HepG2 (cell line): ENCODE measurements around the gene ZNF214. TPM values are rescaled to one million over a fixed set of nuclear protein-coding genes. Genes with fewer than 3 reads are reported as not detected.
A peak's percentile ranks its signal among the peaks of the same experiment; 100 is the strongest.

Experiments used
- ARID3A ChIP-seq: IDR thresholded peaks from 2 replicates; pipeline ENCODE4 v1.6.1; 2012; ENCODE audit warnings: low read depth, low read length, improper control_type of control experiment
- ARNT2 ChIP-seq: sonication (generic); formaldehyde crosslinking; IDR thresholded peaks from 2 replicates; pipeline ENCODE4 v1.8.0; 2022; ENCODE audit warnings: mild to moderate bottlenecking, low read depth, missing genetic modification reagents, moderate library complexity
- BATF2 ChIP-seq: sonication (generic); formaldehyde crosslinking; IDR thresholded peaks from 2 replicates; pipeline ENCODE4 v1.8.0; 2022; ENCODE audit warnings: mild to moderate bottlenecking, missing genetic modification reagents, moderate library complexity
- CSRNP1 ChIP-seq: sonication (generic); formaldehyde crosslinking; IDR thresholded peaks from 2 replicates; pipeline ENCODE4 v1.8.1; 2023; ENCODE audit warnings: mild to moderate bottlenecking, missing genetic modification reagents
- FLYWCH1 ChIP-seq: sonication (generic); formaldehyde crosslinking; IDR thresholded peaks from 2 replicates; pipeline ENCODE4 v1.8.1; 2023; ENCODE audit warnings: mild to moderate bottlenecking, missing genetic modification reagents
- FOXK1 ChIP-seq: sonication (generic); formaldehyde crosslinking; IDR thresholded peaks from 2 replicates; pipeline ENCODE4 v1.4.0; 2020; ENCODE audit warnings: low read depth, missing genetic modification reagents, borderline replicate concordance
- HMG20B ChIP-seq: conservative IDR thresholded peaks from 2 replicates; pipeline ENCODE4 v1.6.1; 2016; ENCODE audit warnings: missing genetic modification reagents, missing compliant biosample characterization
- HNF4A ChIP-seq: sonication (generic); formaldehyde crosslinking; IDR thresholded peaks from 2 replicates; pipeline ENCODE4 v1.4.0; 2020; ENCODE audit warnings: missing genetic modification reagents
- HOXA3 ChIP-seq: sonication (generic); formaldehyde crosslinking; IDR thresholded peaks from 2 replicates; pipeline ENCODE4 v1.5.0; 2020; ENCODE audit warnings: missing genetic modification reagents
- MAF1 ChIP-seq: sonication (generic); formaldehyde crosslinking; IDR thresholded peaks from 2 replicates; pipeline ENCODE4 v1.5.0; 2020; ENCODE audit warnings: missing genetic modification reagents, borderline replicate concordance
- MAX ChIP-seq: IDR thresholded peaks from 2 replicates; pipeline ENCODE4 v1.6.1; 2012; ENCODE audit warnings: inconsistent platforms
- RAD51 ChIP-seq: fragments of 450-650 bp; IDR thresholded peaks from 2 replicates; pipeline ENCODE4 v1.6.1; 2016; ENCODE audit warnings: borderline replicate concordance
- RBM39 ChIP-seq: fragments of 200-400 bp; formaldehyde crosslinking; IDR thresholded peaks from one replicate; pipeline ENCODE4 v1.6.1; 2018; ENCODE audit warnings: antibody characterized with exemption, mild to moderate bottlenecking, low read depth, low read length; ENCODE audit not compliant: poor library complexity, severe bottlenecking
- REPIN1 ChIP-seq: sonication (generic); formaldehyde crosslinking; IDR thresholded peaks from 2 replicates; pipeline ENCODE4 v1.8.0; 2022; ENCODE audit warnings: missing genetic modification reagents, low read depth, mild to moderate bottlenecking, borderline replicate concordance
- RFXANK ChIP-seq: IDR thresholded peaks from 2 replicates; pipeline ENCODE4 v1.6.1; 2016
- TP53 ChIP-seq: sonication (generic); formaldehyde crosslinking; conservative IDR thresholded peaks from 2 replicates; pipeline ENCODE4 v1.4.0; 2020; ENCODE audit warnings: missing genetic modification reagents
- WIZ ChIP-seq: sonication (generic); formaldehyde crosslinking; IDR thresholded peaks from 2 replicates; pipeline ENCODE4 v1.5.1; 2020; ENCODE audit warnings: mild to moderate bottlenecking, missing genetic modification reagents
- ZFP91 ChIP-seq: sonication (generic); formaldehyde crosslinking; IDR thresholded peaks from 2 replicates; pipeline ENCODE4 v1.9.0; 2022; ENCODE audit warnings: missing genetic modification reagents, mild to moderate bottlenecking, borderline replicate concordance
- ZNF441 ChIP-seq: sonication (generic); formaldehyde crosslinking; IDR thresholded peaks from 2 replicates; pipeline ENCODE4 v1.7.0; 2021; ENCODE audit warnings: missing genetic modification reagents, borderline replicate concordance
- ZNF605 ChIP-seq: sonication (generic); formaldehyde crosslinking; IDR thresholded peaks from 2 replicates; pipeline ENCODE4 v1.8.0; 2022; ENCODE audit warnings: mild to moderate bottlenecking, missing genetic modification reagents
- ZNF670 ChIP-seq: sonication (generic); formaldehyde crosslinking; IDR thresholded peaks from 2 replicates; pipeline ENCODE4 v1.8.0; 2022; ENCODE audit warnings: mild to moderate bottlenecking, missing genetic modification reagents, borderline replicate concordance
- polyA plus RNA-seq, 8 experiments: library from polyadenylated mRNA; depleted of rRNA in 3 of 8; stranded (reverse) in 7 of 8; unstranded in 1 of 8; fragments of >200 nt; fragmentation: Illumina TruSeq in 4 of 8; extraction: Trizol in 4 of 8; gene quantifications; 2 replicates each; pipeline versions ENCODE4 v1.2.1 to v1.2.3, GENCODE V29; 2011 to 2016; ENCODE audit warnings: low read depth in 4 of 8, missing spikeins in 1 of 8, mixed read lengths in 1 of 8; ENCODE audit not compliant: insufficient read depth in 1 of 8
- total RNA-seq, 5 experiments: library from RNA; depleted of rRNA; stranded (reverse); fragments of >200 nt; fragmentation: Illumina TruSeq; extraction: Trizol; gene quantifications; 2 replicates each; pipeline ENCODE4 v1.2.3, GENCODE V29; 2016; ENCODE audit warnings: low read depth in 1 of 5
- TF ChIP-seq, protein P1 (sequence below): sonication (generic); formaldehyde crosslinking; IDR thresholded peaks from 2 replicates; pipeline ENCODE4 v1.4.0; 2020; ENCODE audit warnings: missing genetic modification reagents

ZNF214 gene
- total and polyA plus RNA-seq, 2 of the 13 experiments (the other 11 are each of a cell fraction or from before 2014, with no cell fraction given) = 0.28 to 1.9 TPM

GRCh38 chr11:7020183-7020917 lies at the start of gene ZNF214, which contains the start of gene NLRP14 (continued):
- TF ChIP-seq RFXANK (CRISPR knock-in tag) (no peak), HNF4A (CRISPR knock-in tag) (peak; percentile 79), ZNF605 (CRISPR knock-in tag) (peak; percentile 84), ARNT2 (CRISPR knock-in tag) (0 out of 2 replicates have a peak, but pooled peaks have one; percentile 22), MAF1 (CRISPR knock-in tag) (no peak), REPIN1 (no peak), ZNF670 (CRISPR knock-in tag) (peak; percentile 72), ARID3A (no peak), RBM39 (no peak), HOXA3 (CRISPR knock-in tag) (peak; percentile 69; the same call in 1 of the 2 replicates), FOXK1 (peak; percentile 13; the same call in 1 of the 2 replicates), WIZ (CRISPR knock-in tag) (0 out of 2 replicates have a peak, but pooled peaks have one; percentile 31), ZNF441 (CRISPR knock-in tag) (0 out of 2 replicates have a peak, but pooled peaks have one; percentile 35), RAD51 (no peak), MAX (peak; percentile 88), CSRNP1 (CRISPR knock-in tag) (peak; percentile 52; the same call in 1 of the 2 replicates), BATF2 (CRISPR knock-in tag) (no peak), TP53 (no peak), HMG20B (CRISPR knock-in tag) (no peak), ZFP91 (peak; percentile 31; the same call in 1 of the 2 replicates), FLYWCH1 (CRISPR knock-in tag) (no peak)
- TF ChIP-seq, protein P1, sequence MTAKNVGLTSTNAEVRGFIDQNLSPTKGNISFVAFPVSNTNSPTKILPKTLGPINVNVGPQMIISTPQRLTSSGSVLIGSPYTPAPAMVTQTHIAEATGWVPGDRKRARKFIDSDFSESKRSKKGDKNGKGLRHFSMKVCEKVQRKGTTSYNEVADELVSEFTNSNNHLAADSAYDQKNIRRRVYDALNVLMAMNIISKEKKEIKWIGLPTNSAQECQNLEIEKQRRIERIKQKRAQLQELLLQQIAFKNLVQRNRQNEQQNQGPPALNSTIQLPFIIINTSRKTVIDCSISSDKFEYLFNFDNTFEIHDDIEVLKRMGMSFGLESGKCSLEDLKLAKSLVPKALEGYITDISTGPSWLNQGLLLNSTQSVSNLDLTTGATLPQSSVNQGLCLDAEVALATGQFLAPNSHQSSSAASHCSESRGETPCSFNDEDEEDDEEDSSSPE = peak; percentile 98
